H9 (cell line): ENCODE results near the gene ALOX5. TPM values are rescaled to one million over a fixed set of nuclear protein-coding genes. Genes with fewer than 3 reads are reported as not detected.

Experiments used
- DNase-seq: peaks from one replicate; pipeline ENCODE4 v3.0.0-alpha.2; 2017
- H2AFZ ChIP-seq: one replicate; pipeline ENCODE4 v1.6.1; 2013; ENCODE audit warnings: mild to moderate bottlenecking, low read length, control low read depth, moderate library complexity
- H2AK5ac ChIP-seq: 2 replicates; pipeline ENCODE4 v1.6.1; 2013; ENCODE audit warnings: low read length, control low read depth, mixed read lengths; ENCODE audit not compliant: insufficient read length
- H2BK120ac ChIP-seq: one replicate; pipeline ENCODE4 v1.6.1; 2013; ENCODE audit warnings: low read depth, mild to moderate bottlenecking, low read length, control low read depth, inconsistent platforms; ENCODE audit not compliant: poor library complexity, severe bottlenecking
- H2BK12ac ChIP-seq: 2 replicates; pipeline ENCODE4 v1.6.1; 2013; ENCODE audit warnings: low read length, control low read depth, mixed read lengths, low read depth; ENCODE audit not compliant: insufficient read length
- H2BK15ac ChIP-seq: 2 replicates; pipeline ENCODE4 v1.6.1; 2013; ENCODE audit warnings: low read depth, low read length, control low read depth
- H2BK20ac ChIP-seq: one replicate; pipeline ENCODE4 v1.6.1; 2013; ENCODE audit warnings: low read depth, mild to moderate bottlenecking, low read length, control low read depth, inconsistent platforms; ENCODE audit not compliant: poor library complexity, severe bottlenecking
- H2BK5ac ChIP-seq: 2 replicates; pipeline ENCODE4 v1.6.1; 2013; ENCODE audit warnings: low read length, control low read depth, mixed read lengths; ENCODE audit not compliant: insufficient read length
- H3K14ac ChIP-seq: 2 replicates; pipeline ENCODE4 v1.6.1; 2013; ENCODE audit warnings: low read length, control low read depth; ENCODE audit not compliant: insufficient read depth
- H3K18ac ChIP-seq: 2 replicates; pipeline ENCODE4 v1.6.1; 2013; ENCODE audit warnings: low read depth, mild to moderate bottlenecking, mixed read lengths, low read length, control low read depth; ENCODE audit not compliant: insufficient read length
- H3K23ac ChIP-seq: 2 replicates; pipeline ENCODE4 v1.6.1; 2013; ENCODE audit warnings: low read length, control low read depth, mixed read lengths, low read depth; ENCODE audit not compliant: insufficient read length
- H3K23me2 ChIP-seq: 2 replicates; pipeline ENCODE4 v1.6.1; 2013; ENCODE audit warnings: low read depth, mild to moderate bottlenecking, mixed read lengths, low read length, control low read depth; ENCODE audit not compliant: insufficient read length, poor library complexity, severe bottlenecking
- H3K27ac ChIP-seq: 2 replicates; pipeline ENCODE4 v1.5.1; 2013; ENCODE audit warnings: low read length, control low read depth, mixed read lengths, low read depth; ENCODE audit not compliant: insufficient read length
- H3K27me3 ChIP-seq: 2 replicates; pipeline ENCODE4 v1.6.1; 2013; ENCODE audit warnings: low read length, control low read depth, inconsistent platforms; ENCODE audit not compliant: insufficient read depth
- H3K4ac ChIP-seq: 2 replicates; pipeline ENCODE4 v1.6.1; 2013; ENCODE audit warnings: low read depth, mild to moderate bottlenecking, control low read depth, inconsistent platforms, low read length, moderate library complexity
- H3K4me1 ChIP-seq: 2 replicates; pipeline ENCODE4 v1.6.1; 2013; ENCODE audit warnings: low read length, control low read depth, inconsistent platforms; ENCODE audit not compliant: insufficient read depth
- H3K4me2 ChIP-seq: 2 replicates; pipeline ENCODE4 v1.6.1; 2013; ENCODE audit warnings: low read length, control low read depth, mixed read lengths; ENCODE audit not compliant: insufficient read length, insufficient read depth
- H3K56ac ChIP-seq: 2 replicates; pipeline ENCODE4 v1.6.1; 2013; ENCODE audit warnings: low read depth, mild to moderate bottlenecking, mixed read lengths, low read length, control low read depth; ENCODE audit not compliant: insufficient read length
- H3K79me1 ChIP-seq: 2 replicates; pipeline ENCODE4 v1.6.1; 2013; ENCODE audit warnings: low read depth, mild to moderate bottlenecking, moderate library complexity, low read length, control low read depth, inconsistent platforms; ENCODE audit not compliant: insufficient read depth, poor library complexity, severe bottlenecking
- H3K79me2 ChIP-seq: 2 replicates; pipeline ENCODE4 v1.6.1; 2013; ENCODE audit warnings: low read length, control low read depth, inconsistent platforms; ENCODE audit not compliant: insufficient read depth
- H3K9ac ChIP-seq: 2 replicates; pipeline ENCODE4 v1.6.1; 2013; ENCODE audit warnings: low read length, control low read depth, mixed read lengths; ENCODE audit not compliant: insufficient read length; ENCODE audit errors: extremely low read depth
- H3K9me3 ChIP-seq: one replicate; pipeline ENCODE4 v1.6.1; 2013; ENCODE audit warnings: low read depth, low read length, inconsistent platforms; ENCODE audit not compliant: control insufficient read depth
- H3T11ph ChIP-seq: one replicate; pipeline ENCODE4 v1.6.1; 2013; ENCODE audit warnings: mild to moderate bottlenecking, low read length, control low read depth, inconsistent platforms
- H4K20me1 ChIP-seq: one replicate; pipeline ENCODE4 v1.6.1; 2013; ENCODE audit not compliant: control insufficient read depth, insufficient read length, insufficient read depth
- H4K5ac ChIP-seq: 2 replicates; pipeline ENCODE4 v1.6.1; 2013; ENCODE audit warnings: low read depth, mild to moderate bottlenecking, mixed read lengths, low read length, control low read depth; ENCODE audit not compliant: insufficient read length
- H4K8ac ChIP-seq: replicated peaks from 2 replicates; pipeline ENCODE4 v1.6.1; 2013; ENCODE audit warnings: low read length, control low read depth, mixed read lengths, low read depth; ENCODE audit not compliant: insufficient read length
- H4K91ac ChIP-seq: 2 replicates; pipeline ENCODE4 v1.6.1; 2013; ENCODE audit warnings: low read depth, mild to moderate bottlenecking, moderate library complexity, mixed read lengths, low read length, control low read depth; ENCODE audit not compliant: insufficient read length
- H3K27ac Mint-ChIP-seq, 3 experiments: 2 replicates in 2 of 3; 3 replicates in 1 of 3; pipeline ENCODE4 v1.8.0; 2020 to 2021; ENCODE audit warnings: mixed read lengths in 3 of 3, mild to moderate bottlenecking in 1 of 3, moderate library complexity in 1 of 3
- H3K27me3 Mint-ChIP-seq: 2 replicates; pipeline ENCODE4 v1.8.0; 2021; ENCODE audit warnings: low read depth, mild to moderate bottlenecking, moderate library complexity, mixed read lengths
- H3K36me3 Mint-ChIP-seq, 3 experiments: 2 replicates in 2 of 3; 3 replicates in 1 of 3; pipeline ENCODE4 v1.8.0; 2020 to 2021; ENCODE audit warnings: low read depth in 3 of 3, mixed read lengths in 3 of 3; ENCODE audit not compliant: insufficient read depth in 1 of 3
- H3K4me1 Mint-ChIP-seq, 2 experiments: 2 replicates each; pipeline ENCODE4 v1.8.0; 2020; ENCODE audit warnings: mixed read lengths in 2 of 2
- H3K4me3 Mint-ChIP-seq, 2 experiments: 2 replicates in 1 of 2; 3 replicates in 1 of 2; pipeline ENCODE4 v1.8.0; 2020 to 2021; ENCODE audit warnings: mild to moderate bottlenecking in 2 of 2, mixed read lengths in 2 of 2, moderate library complexity in 1 of 2
- H3K9me3 Mint-ChIP-seq, 2 experiments: 2 replicates in 1 of 2; 3 replicates in 1 of 2; pipeline ENCODE4 v1.8.0; 2020; ENCODE audit warnings: mild to moderate bottlenecking in 2 of 2, mixed read lengths in 2 of 2, moderate library complexity in 1 of 2
- CTCF ChIP-seq: fragments of 200-600 bp; sonication (generic); conservative IDR thresholded peaks from 3 replicates; pipeline ENCODE4 v1.8.0; 2021; ENCODE audit warnings: antibody characterized with exemption, mild to moderate bottlenecking
- WGBS: extraction: QIAGEN DNeasy Blood & Tissue Kit; methylation state at CpG from one replicate; pipeline ENCODE4 v1.1.7; 2013; ENCODE audit warnings: missing lambda C conversion rate, low lambda C conversion rate, mixed read lengths; ENCODE audit not compliant: insufficient read length; ENCODE audit errors: extremely low coverage; 5-methylcytosine and 5-hydroxymethylcytosine counted together
- total RNA-seq: library from RNA; stranded (reverse); gene quantifications from 2 replicates; pipeline ENCODE4 v1.2.1, GENCODE V29; 2021

ALOX5 gene
- total RNA-seq, 1 experiment from 2014 or later = 3.7 TPM

- H2BK12ac ChIP-seq = no peak overlapping the region
- no peak overlapping the region for H3K14ac ChIP-seq
- no peaks in the 10 kb centered on the region for H3K27me3 Mint-ChIP-seq
- H2AK5ac ChIP-seq = no peak overlapping the region
- no CpG with 5 or more reads among the region's 7 CpGs for WGBS
- H2AFZ ChIP-seq = no peak overlapping the region
- no peak for TF ChIP-seq CTCF
- DNase-seq = no peak
- H4K5ac ChIP-seq = no peak overlapping the region
- H3K18ac ChIP-seq = no peak overlapping the region
- no peak overlapping the region for H4K91ac ChIP-seq
- H2BK5ac ChIP-seq = no peak overlapping the region
- H3K27me3 ChIP-seq = no peaks in the 10 kb centered on the region
- H3K79me1 ChIP-seq = no peaks in the 10 kb centered on the region
- H3K9ac ChIP-seq = no peak overlapping the region
- no peak overlapping the region for H3K4me2 ChIP-seq
- H4K20me1 ChIP-seq = no peaks in the 10 kb centered on the region
- H3K9me3 ChIP-seq = no peaks in the 10 kb centered on the region
- no peak overlapping the region for H2BK120ac ChIP-seq
- no peak overlapping the region for H3K23ac ChIP-seq
- peaks cover 0 to 3% of the 10 kb centered on the region in 2 experiments; a peak in 1 of 5 replicates for H3K9me3 Mint-ChIP-seq
- H3K23me2 ChIP-seq = no peaks in the 10 kb centered on the region
- H3K4me1 Mint-ChIP-seq = peaks cover 0 to 3% of the 10 kb centered on the region in 2 experiments; a peak in 2 of 4 replicates
- H3K4ac ChIP-seq = no peak overlapping the region
- no peaks in the 10 kb centered on the region; a peak in 2 of 7 replicates for H3K36me3 Mint-ChIP-seq
- no peak overlapping the region for H3K27ac ChIP-seq
- H3K4me1 ChIP-seq = no peaks in the 10 kb centered on the region
- H4K8ac ChIP-seq = no peak overlapping the region
- no peak overlapping the region for H3T11ph ChIP-seq
- H2BK15ac ChIP-seq = no peak overlapping the region
- peak overlapping the region in 1 of 3 experiments; percentile 10; a peak in 1 of 7 replicates for H3K27ac Mint-ChIP-seq
- no peak overlapping the region for H3K56ac ChIP-seq
- no peaks in the 10 kb centered on the region for H3K79me2 ChIP-seq
- no peak overlapping the region for H3K4me3 Mint-ChIP-seq
- no peak overlapping the region for H2BK20ac ChIP-seq
These were observed 78.9 kb downstream of the ALOX5 start for GRCh38 chr10:45452743-45453452.
